Body of pancreas (tissue), 4 donors: Measurements from ENCODE around the gene PDK3. TPM values are rescaled to one million over a fixed set of nuclear protein-coding genes. Genes with fewer than 3 reads are reported as not detected.

Source experiments
- ATAC-seq: fragments of 150-250 bp; one replicate; pipeline ENCODE4 v1.9.1; 2016
- DNase-seq, 4 donors: peaks; one replicate each; pipeline ENCODE4 v3.0.0-alpha.2; 2019
- H3K27ac ChIP-seq, 4 donors: fragments of 200-600 bp; sonication (generic); 1 replicate in 3 of 4; 2 replicates in 1 of 4; pipeline versions ENCODE4 v1.5.1 to v1.6.1; 2016 to 2019; ENCODE audit warnings: mild to moderate bottlenecking in 1 of 4, mixed read lengths in 1 of 4, moderate library complexity in 1 of 4
- H3K27me3 ChIP-seq, 2 donors: fragments of 200-600 bp; sonication (generic); one replicate each; pipeline ENCODE4 v1.6.0; 2016; ENCODE audit warnings: mild to moderate bottlenecking in 1 of 2
- H3K36me3 ChIP-seq, 2 donors: fragments of 200-600 bp; sonication (generic); replicated peaks in 1 of 2; 2 replicates each; pipeline ENCODE4 v1.5.1; 2016; ENCODE audit warnings: low read depth in 2 of 2; ENCODE audit not compliant: insufficient read depth in 1 of 2
- H3K4me1 ChIP-seq: fragments of 200-600 bp; sonication (generic); one replicate; pipeline ENCODE4 v1.6.0; 2016
- H3K4me3 ChIP-seq, 2 donors: fragments of 200-600 bp; sonication (generic); 1 replicate in 1 of 2; 2 replicates in 1 of 2; pipeline ENCODE4 v1.5.1; 2016 to 2019
- H3K9me3 ChIP-seq, 3 donors: fragments of 200-600 bp; sonication (generic); 1 replicate in 2 of 3; 2 replicates in 1 of 3; pipeline ENCODE4 v1.5.1; 2016
- CTCF ChIP-seq, 7 experiments: fragments of 450-650 bp in 4 of 7; fragments of 200-600 bp in 3 of 7; sonication (generic) in 3 of 7; IDR thresholded peaks; one replicate each; pipeline ENCODE4 v1.5.1; 2016 to 2019; ENCODE audit warnings: antibody characterized with exemption in 7 of 7
- POLR2A ChIP-seq, 3 donors: fragments of 450-650 bp; IDR thresholded peaks; one replicate each; pipeline ENCODE4 v1.6.1; 2016; ENCODE audit warnings: antibody characterized with exemption in 3 of 3, mild to moderate bottlenecking in 2 of 3
- WGBS, 2 donors: methylation state at CpG; one replicate each; pipeline ENCODE4 v1.1.5; 2017; 5-methylcytosine and 5-hydroxymethylcytosine counted together
- intact Hi-C: fragments of 100-400 bp; cut with DNase I; formaldehyde crosslinking; loops from one replicate; pipeline ENCODE4 v1.15.1; 2023
- total RNA-seq, 2 donors: library from RNA; depleted of rRNA; stranded (reverse); fragments of >200 nt; gene quantifications; one replicate each; pipeline ENCODE4 v1.1.0, GENCODE V29; 2016

Gene PDK3
- total RNA-seq, 2 donors from 2014 or later = 11.5 to 20.2 TPM

GRCh38 chrX:24563291-24564010 lies 98.4 kb downstream of the PDK3 start:
- H3K27me3 ChIP-seq = no peaks in the 10 kb centered on the region
- no peaks in the 10 kb centered on the region for H3K4me1 ChIP-seq
- no peaks in the 10 kb centered on the region for H3K9me3 ChIP-seq
- whole genome bisulfite sequencing, 2 donors = 88 to 90% methylated on average over 12 to 18 of the region's 19 CpGs
- intact Hi-C loops = no loop called here
- no peak overlapping the region for H3K27ac ChIP-seq
- ATAC-seq = no peak
- no peak for DNase-seq
- H3K36me3 ChIP-seq = no peaks in the 10 kb centered on the region
- no peak overlapping the region for H3K4me3 ChIP-seq
- no peak for TF ChIP-seq CTCF (IDR thresholded peaks at IDR 0.05)
- no peak for TF ChIP-seq POLR2A (IDR thresholded peaks at IDR 0.05)

GRCh38 chrX:24566240-24566639 lies 101.2 kb downstream of the PDK3 start:
- 73 to 82% methylated on average over 3 of the region's 3 CpGs for WGBS, 2 donors
- Histone ChIP-seq H3K4me3 (no peak overlapping the region), H3K9me3 (no peaks in the 10 kb centered on the region), H3K27ac (no peak overlapping the region), H3K27me3 (no peaks in the 10 kb centered on the region), H3K4me1 (no peaks in the 10 kb centered on the region), H3K36me3 (no peaks in the 10 kb centered on the region)
- DNase-seq = no peak
- TF ChIP-seq CTCF (IDR thresholded peaks at IDR 0.05) (no peak), POLR2A (IDR thresholded peaks at IDR 0.05) (no peak)
- no peak for ATAC-seq
- intact Hi-C loops = no loop called here

- Histone ChIP-seq H3K27ac (no peak overlapping the region), H3K27me3 (no peaks in the 10 kb centered on the region), H3K4me1 (no peaks in the 10 kb centered on the region), H3K36me3 (no peaks in the 10 kb centered on the region), H3K4me3 (no peak overlapping the region), H3K9me3 (no peaks in the 10 kb centered on the region)
- no peak for TF ChIP-seq CTCF (IDR thresholded peaks at IDR 0.05)
- TF ChIP-seq POLR2A (IDR thresholded peaks at IDR 0.05) = no peak
- intact Hi-C loops = no loop called here
- ATAC-seq (no peak), DNase-seq (no peak)
- 76 to 94% methylated on average over 4 of the region's 4 CpGs for WGBS, 2 donors
Measured at GRCh38 chrX:24567169-24567568, 102.1 kb downstream of the PDK3 start.

GRCh38 chrX:24574743-24575142 lies 109.7 kb downstream of the PDK3 start:
- no peaks in the 10 kb centered on the region for H3K27me3 ChIP-seq
- intact Hi-C loops = no loop called here
- 74 to 82% methylated on average over 4 of the region's 4 CpGs for WGBS, 2 donors

More at GRCh38 chrX:24574743-24575142, 109.7 kb downstream of the PDK3 start:
- ATAC-seq = no peak
- Histone ChIP-seq H3K4me1 (no peaks in the 10 kb centered on the region), H3K27ac (no peak overlapping the region), H3K4me3 (no peak overlapping the region), H3K36me3 (no peaks in the 10 kb centered on the region), H3K9me3 (no peaks in the 10 kb centered on the region)
- no peak for DNase-seq
- TF ChIP-seq CTCF (IDR thresholded peaks at IDR 0.05) (no peak), POLR2A (IDR thresholded peaks at IDR 0.05) (no peak)
